ENCODE data around the gene TPM1.

TPM1 gene

GRCh38 chr15:63054985-63055384, 12.4 kb downstream of the TPM1 start:
- no peak for DNase-seq (ENCODE audit: low read depth)

- DNase-seq (ENCODE audit: low read depth), result no peak
Measured at GRCh38 chr15:63056829-63057228, 14.3 kb downstream of the TPM1 start.

GRCh38 chr15:63057468-63058345, 15.2 kb downstream of the TPM1 start:
- DNase-seq (ENCODE audit: low read depth), result no peak

- no peak for DNase-seq (ENCODE audit: low read depth)
Measured at GRCh38 chr15:63059075-63059474, 16.5 kb downstream of the TPM1 start.

- no peak for DNase-seq (ENCODE audit: low read depth)
Measured at GRCh38 chr15:63059573-63060216, 17.1 kb downstream of the TPM1 start.

GRCh38 chr15:63060699-63061098, 18.2 kb downstream of the TPM1 start:
- DNase-seq (ENCODE audit: low read depth), result no peak

- no peak for DNase-seq (ENCODE audit: low read depth)
Measured at GRCh38 chr15:63061975-63062374, 19.4 kb downstream of the TPM1 start.

GRCh38 chr15:63063164-63063756, 20.7 kb downstream of the TPM1 start:
- DNase-seq (ENCODE audit: low read depth), result no peak

- no peak for DNase-seq (ENCODE audit: low read depth)
Measured at GRCh38 chr15:63063877-63064409, 21.4 kb downstream of the TPM1 start.

GRCh38 chr15:63065262-63066221, 23.0 kb downstream of the TPM1 start:
- no peak for DNase-seq (ENCODE audit: low read depth)

GRCh38 chr15:63066272-63066671, 23.7 kb downstream of the TPM1 start:
- DNase-seq (ENCODE audit: low read depth), result no peak

- DNase-seq (ENCODE audit: low read depth), result no peak
Measured at GRCh38 chr15:63067306-63067705, 24.8 kb downstream of the TPM1 start.

- no peak for DNase-seq (ENCODE audit: low read depth)
Measured at GRCh38 chr15:63067976-63068743, 25.6 kb downstream of the TPM1 start.

GRCh38 chr15:63069616-63070090, 27.1 kb downstream of the TPM1 start:
- DNase-seq (ENCODE audit: low read depth), result no peak

- DNase-seq (ENCODE audit: low read depth), result no peak
Measured at GRCh38 chr15:63070681-63071129, 28.2 kb downstream of the TPM1 start.

GRCh38 chr15:63071288-63071909, 28.9 kb downstream of the TPM1 start:
- no peak for DNase-seq (ENCODE audit: low read depth)

- DNase-seq (ENCODE audit: low read depth), result no peak
Measured at GRCh38 chr15:63072023-63072650, 29.6 kb downstream of the TPM1 start.

GRCh38 chr15:63072809-63073277, 30.3 kb downstream of the TPM1 start:
- DNase-seq (ENCODE audit: low read depth), result no peak

- DNase-seq (ENCODE audit: low read depth), result no peak
Measured at GRCh38 chr15:63073497-63074172, 31.1 kb downstream of the TPM1 start.
